ENCODE measurements around the gene PIEZO1. TPM values are rescaled to one million over a fixed set of nuclear protein-coding genes. Genes with fewer than 3 reads are reported as not detected.
"Not testable (repeated sequence)": the region's sequence is repeated elsewhere in the genome, so short reads cannot be mapped to it uniquely, and the experiment has no call there.

The PIEZO1 gene
- polyA plus RNA-seq, 2 of the 4 experiments (the other 2 are of a cell fraction), result 26.1 to 84.7 TPM

DNA sequence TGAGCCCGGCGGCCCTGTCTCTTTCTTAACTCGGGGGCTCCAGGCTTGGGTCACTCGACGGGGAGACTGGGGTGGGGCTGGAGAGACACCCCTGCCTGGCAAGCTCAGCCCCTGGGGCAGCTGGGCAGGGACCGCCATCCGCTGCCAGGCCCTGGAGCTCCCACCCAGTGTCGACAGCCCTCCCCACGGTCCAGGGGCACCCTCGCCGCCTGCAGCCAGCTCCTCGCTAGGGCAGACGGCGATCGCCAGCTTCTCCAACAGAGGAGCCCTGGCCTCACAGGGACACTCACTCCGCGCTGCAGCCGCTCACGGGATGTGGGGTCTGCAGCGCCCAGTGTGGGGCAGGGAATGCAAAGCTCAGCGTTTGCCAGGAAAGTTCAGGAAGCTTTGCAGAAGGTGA is 42.7 kb upstream of the PIEZO1 start:
- FAIRE-seq (no peak), ATAC-seq (no peak), DNase-seq (ENCODE audit: low read depth in 1 of 2, low spot score in 1 of 2) (no peak)
- ChIA-PET POLR2A (no interaction called here), CTCF (interaction anchor here (0.8 to 3.9 kb wide), 5 partner anchors 11 to 91 kb away, joined by 3 to 27 read pairs (median 5); no protein-coding TSS in a partner anchor)
- no peak overlapping the region for H3K4me2 ChIP-seq
- H3K27ac ChIP-seq, result no peak overlapping the region
- no peaks in the 10 kb centered on the region for H3K9me3 ChIP-seq
- H3K4me1 ChIP-seq, result no peaks in the 10 kb centered on the region
- no peak overlapping the region for H3K4me3 ChIP-seq
- WGBS (ENCODE audit: missing lambda C conversion rate), result 93% methylated on average over 21 of the region's 21 CpGs
- TF ChIP-seq CHD2 (IDR thresholded peaks at IDR 0.05; ENCODE audit: low read length, partially characterized antibody) (no peak), HDAC2 (IDR thresholded peaks at IDR 0.05) (no peak), BHLHE40 (IDR thresholded peaks at IDR 0.05; ENCODE audit: low read depth, low read length) (no peak), MYC (IDR thresholded peaks at IDR 0.05; ENCODE audit: borderline replicate concordance, low read length) (no peak), RAD21 (conservative IDR thresholded peaks at IDR 0.05 in 1 of 2, IDR thresholded peaks at IDR 0.05 in 1 of 2) (no peak), JUN (IDR thresholded peaks at IDR 0.05) (no peak)

DNA sequence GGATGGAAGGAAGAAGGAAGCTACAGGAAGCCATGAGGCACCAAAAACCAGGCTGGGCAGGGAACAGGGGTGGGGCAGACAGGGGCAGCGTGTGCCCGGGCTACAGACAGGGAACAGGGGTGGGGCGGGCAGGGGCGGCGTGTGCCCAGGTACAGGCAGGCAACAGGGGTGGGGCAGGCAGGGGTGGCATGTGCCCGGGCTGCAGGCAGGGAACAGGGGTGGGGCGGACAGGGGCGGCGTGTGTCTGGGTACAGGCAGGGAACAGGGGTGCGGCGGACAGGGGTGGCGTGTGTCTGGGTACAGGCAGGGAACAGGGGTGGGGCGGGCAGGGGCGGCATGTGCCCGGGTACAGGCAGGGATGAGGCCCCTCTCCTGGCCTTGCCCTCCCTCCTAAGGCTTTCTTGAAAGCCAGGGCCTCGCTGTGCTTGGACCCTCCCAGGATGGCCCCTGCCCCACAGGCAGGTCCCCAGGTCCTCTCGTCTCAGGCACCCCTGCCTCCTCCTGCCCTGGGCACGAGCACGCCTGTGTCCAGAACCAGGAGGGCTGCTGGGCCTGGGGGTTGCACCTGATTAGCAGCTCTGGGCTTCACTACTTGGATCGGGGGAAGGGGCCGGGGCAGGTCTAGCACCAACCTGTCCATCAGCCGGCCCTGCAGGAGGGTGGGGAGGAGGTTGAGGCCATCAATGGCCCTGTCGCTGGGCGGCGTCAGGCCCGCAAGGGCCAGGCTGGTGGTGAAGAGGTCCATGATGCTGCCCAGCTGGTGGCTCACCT is 41.2 kb upstream of the PIEZO1 start:
- ATAC-seq, result no peak; a peak in 1 of 6 replicates
- Histone ChIP-seq H3K4me3 (no peak overlapping the region), H3K4me2 (no peak overlapping the region), H3K4me1 (no peaks in the 10 kb centered on the region), H3K9me3 (no peaks in the 10 kb centered on the region), H3K27ac (no peak overlapping the region)
- ChIA-PET POLR2A (no interaction called here), CTCF (interaction anchor here (0.8 to 3.9 kb wide), 5 partner anchors 10 to 39 kb away, joined by 3 to 27 read pairs (median 4); partner anchors contain the start of genes GALNS and TRAPPC2L)
- no peak for FAIRE-seq
- no peak for DNase-seq (ENCODE audit: low read depth in 1 of 2, low spot score in 1 of 2)
- TF ChIP-seq, protein P1, sequence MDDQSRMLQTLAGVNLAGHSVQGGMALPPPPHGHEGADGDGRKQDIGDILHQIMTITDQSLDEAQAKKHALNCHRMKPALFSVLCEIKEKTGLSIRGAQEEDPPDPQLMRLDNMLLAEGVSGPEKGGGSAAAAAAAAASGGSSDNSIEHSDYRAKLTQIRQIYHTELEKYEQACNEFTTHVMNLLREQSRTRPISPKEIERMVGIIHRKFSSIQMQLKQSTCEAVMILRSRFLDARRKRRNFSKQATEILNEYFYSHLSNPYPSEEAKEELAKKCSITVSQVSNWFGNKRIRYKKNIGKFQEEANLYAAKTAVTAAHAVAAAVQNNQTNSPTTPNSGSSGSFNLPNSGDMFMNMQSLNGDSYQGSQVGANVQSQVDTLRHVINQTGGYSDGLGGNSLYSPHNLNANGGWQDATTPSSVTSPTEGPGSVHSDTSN (IDR thresholded peaks at IDR 0.05), result no peak
- 87% methylated on average over 15 of the region's 26 CpGs for WGBS (ENCODE audit: missing lambda C conversion rate)

DNA sequence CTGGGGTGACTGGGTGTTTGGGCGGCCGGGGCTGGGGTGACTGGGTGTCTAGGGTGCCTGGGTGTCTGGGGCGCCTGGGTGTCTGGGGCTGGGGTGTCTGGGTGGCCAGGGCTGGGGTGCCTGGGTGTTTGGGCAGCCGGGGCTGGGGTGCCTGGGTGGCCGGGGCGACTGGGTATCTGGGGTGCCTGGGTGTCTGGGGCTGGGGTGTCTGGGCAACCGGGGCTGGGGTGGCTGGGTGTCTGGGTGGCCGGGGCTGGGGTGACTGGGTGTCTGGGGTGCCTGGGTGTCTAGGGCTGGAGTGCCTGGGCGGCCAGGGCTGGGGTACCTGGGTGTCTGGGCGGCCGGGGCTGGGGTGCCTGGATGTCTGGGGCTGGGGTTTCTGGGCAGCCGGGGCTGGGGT is 40.1 kb upstream of the PIEZO1 start:
- ChIA-PET CTCF (interaction anchor here (3.9 kb wide), 1 partner anchor 9 kb away, joined by 27 read pairs; no protein-coding TSS in a partner anchor), POLR2A (no interaction called here)
- no peak for TF ChIP-seq NFE2L2 (conservative IDR thresholded peaks at IDR 0.05; ENCODE audit: low read length)
- no peak for TF ChIP-seq CHD4 (IDR thresholded peaks at IDR 0.05; ENCODE audit: borderline replicate concordance)
- TF ChIP-seq JUN (IDR thresholded peaks at IDR 0.05), result no peak
- TF ChIP-seq TFCP2L1 (CRISPR knock-in tag; IDR thresholded peaks at IDR 0.05), result no peak
- no peak for TF ChIP-seq MYC (IDR thresholded peaks at IDR 0.05; ENCODE audit: borderline replicate concordance, low read length)
- TF ChIP-seq NR3C1 (IDR thresholded peaks at IDR 0.05), result no peak
- Histone ChIP-seq H3K4me1 (no peaks in the 10 kb centered on the region), H3K9me3 (no peaks in the 10 kb centered on the region), H3K4me2 (no peak overlapping the region), H3K27ac (no peak overlapping the region), H3K4me3 (no peak overlapping the region)
- ATAC-seq (no peak), FAIRE-seq (no peak), DNase-seq (ENCODE audit: low read depth in 1 of 2, low spot score in 1 of 2) (no peak)
- no CpG with 5 or more reads among the region's 12 CpGs for WGBS (ENCODE audit: missing lambda C conversion rate)

DNA sequence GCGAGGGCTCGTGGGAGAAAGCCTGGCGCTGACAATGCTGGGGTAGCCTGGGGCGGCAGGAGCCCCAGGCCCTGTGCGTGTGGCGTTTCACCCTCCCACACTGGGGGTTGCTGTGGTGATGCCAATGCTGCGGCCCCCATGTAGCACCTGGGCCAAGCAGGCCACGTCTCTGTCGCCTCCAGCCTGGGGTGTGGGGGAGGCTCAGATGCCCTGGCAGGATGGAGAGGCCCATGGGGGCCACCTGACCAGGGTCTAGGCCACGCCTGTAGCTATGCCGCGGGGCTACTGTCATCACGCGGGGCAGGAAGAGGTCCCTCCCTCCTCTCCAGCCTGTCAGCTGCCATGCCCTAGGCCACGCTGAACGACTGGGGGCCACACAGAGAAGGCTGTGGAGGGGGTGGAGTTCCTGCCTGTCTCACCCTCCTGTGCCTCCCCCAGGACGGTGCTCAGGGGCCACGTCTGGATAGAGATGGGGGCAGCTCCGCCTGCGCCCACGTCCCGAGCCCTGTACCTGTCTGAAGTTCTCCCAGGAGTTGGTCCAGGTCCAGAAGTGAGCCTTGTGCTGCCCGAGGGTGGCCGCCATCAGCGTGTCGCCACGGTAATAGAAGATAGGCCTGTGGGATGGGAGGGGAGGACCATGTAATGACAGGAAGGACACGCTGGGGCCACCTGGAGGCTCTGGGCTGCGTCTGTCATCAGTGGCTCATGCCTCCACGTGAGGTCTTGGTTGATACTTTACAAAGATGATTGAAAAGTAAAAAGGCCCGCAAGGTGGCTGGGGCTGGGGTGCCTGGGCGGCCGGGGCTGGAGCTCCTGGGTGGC is 39.4 kb upstream of the PIEZO1 start:
- ChIA-PET POLR2A (no interaction called here), CTCF (no interaction called here)
- ATAC-seq (no peak), FAIRE-seq (no peak), DNase-seq (ENCODE audit: low read depth in 1 of 2, low spot score in 1 of 2) (no peak)
- WGBS (ENCODE audit: missing lambda C conversion rate), result 91% methylated on average over 28 of the region's 33 CpGs
- H3K9me3 ChIP-seq, result no peaks in the 10 kb centered on the region
- H3K4me2 ChIP-seq, result no peak overlapping the region
- no peak overlapping the region for H3K27ac ChIP-seq
- TF ChIP-seq HOXB5 (CRISPR knock-in tag; IDR thresholded peaks at IDR 0.05), result no peak
- TF ChIP-seq ESRRA (IDR thresholded peaks at IDR 0.05; ENCODE audit: borderline replicate concordance, low read length), result no peak
- no peak for TF ChIP-seq GATA3 (IDR thresholded peaks at IDR 0.05; ENCODE audit: borderline replicate concordance)
- TF ChIP-seq ZNF302 (CRISPR knock-in tag; IDR thresholded peaks at IDR 0.05), result no peak
- no peak for TF ChIP-seq ZC3H11A (IDR thresholded peaks at IDR 0.05)
- no peak overlapping the region for H3K4me3 ChIP-seq
- H3K4me1 ChIP-seq, result no peaks in the 10 kb centered on the region

DNA sequence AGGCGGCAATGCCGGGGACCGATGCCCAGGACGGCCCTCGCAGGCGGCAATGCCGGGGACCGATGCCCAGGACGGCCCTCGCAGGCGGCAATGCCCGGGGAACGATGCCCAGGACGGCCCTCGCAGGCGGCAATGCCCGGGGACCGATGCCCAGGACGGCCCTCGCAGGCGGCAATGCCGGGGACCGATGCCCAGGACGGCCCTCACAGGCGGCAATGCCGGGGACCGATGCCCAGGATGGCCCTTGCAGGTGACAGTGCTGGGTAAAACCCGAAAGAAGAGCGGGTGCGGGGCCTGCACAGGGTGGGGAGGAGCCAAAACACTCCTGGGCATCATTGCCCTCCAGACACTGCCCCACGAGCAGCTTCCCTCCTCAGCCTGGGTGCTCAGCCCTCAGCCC is 38.6 kb upstream of the PIEZO1 start:
- DNase-seq (ENCODE audit: low read depth in 1 of 2, low spot score in 1 of 2); H3K27ac ChIP-seq; FAIRE-seq; H3K9me3 ChIP-seq; ATAC-seq; POLR2A ChIA-PET; H3K4me1 ChIP-seq; CTCF ChIA-PET; H3K4me3 ChIP-seq; H3K4me2 ChIP-seq: not testable (repeated sequence)
- 93% methylated on average over 23 of the region's 31 CpGs for WGBS (ENCODE audit: missing lambda C conversion rate)
